ENCODE results near the gene SLC9A5.

SLC9A5 gene

GRCh38 chr16:67245674-67246080, 3.1 kb upstream of the SLC9A5 start:
- Histone ChIP-seq H3K9me3 (ENCODE audit: control insufficient read depth, insufficient read depth, low read length) (no peaks in the 10 kb centered on the region), H3K27me3 (ENCODE audit: control insufficient read depth, insufficient read depth, low read length) (peaks cover 21% of the 10 kb centered on the region), H3K36me3 (ENCODE audit: control insufficient read depth, insufficient read depth, low read length) (no peaks in the 10 kb centered on the region), H3K9ac (ENCODE audit: low read depth, low read length) (no peak overlapping the region), H3K4me1 (ENCODE audit: control insufficient read depth, insufficient read depth, low read length) (peaks cover 20% of the 10 kb centered on the region), H3K4me3 (ENCODE audit: low read depth, low read length) (peak overlapping the region; percentile 84)

- H3K4me3 ChIP-seq (ENCODE audit: low read depth, low read length), result peak overlapping the region; percentile 84
- peaks cover 19% of the 10 kb centered on the region for H3K4me1 ChIP-seq (ENCODE audit: control insufficient read depth, insufficient read depth, low read length)
- peak overlapping the region; percentile 18 for H3K9ac ChIP-seq (ENCODE audit: low read depth, low read length)
- no peaks in the 10 kb centered on the region for H3K36me3 ChIP-seq (ENCODE audit: control insufficient read depth, insufficient read depth, low read length)
- H3K9me3 ChIP-seq (ENCODE audit: control insufficient read depth, insufficient read depth, low read length), result no peaks in the 10 kb centered on the region
- peaks cover 23% of the 10 kb centered on the region for H3K27me3 ChIP-seq (ENCODE audit: control insufficient read depth, insufficient read depth, low read length)
Measured at GRCh38 chr16:67246081-67246755, 2.6 kb upstream of the SLC9A5 start.

- H3K9ac ChIP-seq (ENCODE audit: low read depth, low read length), result peak overlapping the region; percentile 76
- H3K27me3 ChIP-seq (ENCODE audit: control insufficient read depth, insufficient read depth, low read length), result peaks cover 23% of the 10 kb centered on the region
- no peaks in the 10 kb centered on the region for H3K9me3 ChIP-seq (ENCODE audit: control insufficient read depth, insufficient read depth, low read length)
- H3K4me3 ChIP-seq (ENCODE audit: low read depth, low read length), result peak overlapping the region; percentile 84
- no peaks in the 10 kb centered on the region for H3K36me3 ChIP-seq (ENCODE audit: control insufficient read depth, insufficient read depth, low read length)
- peaks cover 13% of the 10 kb centered on the region for H3K4me1 ChIP-seq (ENCODE audit: control insufficient read depth, insufficient read depth, low read length)
Measured at GRCh38 chr16:67246756-67247191, 2.0 kb upstream of the SLC9A5 start.

GRCh38 chr16:67247192-67248072, 1.3 kb upstream of the SLC9A5 start, which contains the start of gene FHOD1:
Gene FHOD1 (minus strand): TSS chr16:67247481. CDS start chr16:67247410, 71 bp downstream.
- peaks cover 13% of the 10 kb centered on the region for H3K4me1 ChIP-seq (ENCODE audit: control insufficient read depth, insufficient read depth, low read length)
- H3K27me3 ChIP-seq (ENCODE audit: control insufficient read depth, insufficient read depth, low read length), result peaks cover 23% of the 10 kb centered on the region
- H3K4me3 ChIP-seq (ENCODE audit: low read depth, low read length), result peak within 1 kb of the TSS; percentile 84
- H3K9me3 ChIP-seq (ENCODE audit: control insufficient read depth, insufficient read depth, low read length), result no peaks in the 10 kb centered on the region
- no peaks in the 10 kb centered on the region for H3K36me3 ChIP-seq (ENCODE audit: control insufficient read depth, insufficient read depth, low read length)
- H3K9ac ChIP-seq (ENCODE audit: low read depth, low read length), result peak within 1 kb of the TSS; percentile 76

- Histone ChIP-seq H3K4me1 (ENCODE audit: control insufficient read depth, insufficient read depth, low read length) (peaks cover 13% of the 10 kb centered on the region), H3K36me3 (ENCODE audit: control insufficient read depth, insufficient read depth, low read length) (no peaks in the 10 kb centered on the region), H3K9ac (ENCODE audit: low read depth, low read length) (no peak overlapping the region)
Measured at GRCh38 chr16:67248073-67248400, 742 bp upstream of the SLC9A5 start.

GRCh38 chr16:67249178-67250044, 632 bp downstream of the SLC9A5 start:
- H3K4me1 ChIP-seq (ENCODE audit: control insufficient read depth, insufficient read depth, low read length), result peaks cover 13% of the 10 kb centered on the region
- H3K27me3 ChIP-seq (ENCODE audit: control insufficient read depth, insufficient read depth, low read length), result peaks cover 23% of the 10 kb centered on the region
- H3K36me3 ChIP-seq (ENCODE audit: control insufficient read depth, insufficient read depth, low read length), result no peaks in the 10 kb centered on the region
- no peaks in the 10 kb centered on the region for H3K9me3 ChIP-seq (ENCODE audit: control insufficient read depth, insufficient read depth, low read length)
- no peak overlapping the region for H3K9ac ChIP-seq (ENCODE audit: low read depth, low read length)
- H3K4me3 ChIP-seq (ENCODE audit: low read depth, low read length), result peak overlapping the region; percentile 70

More at GRCh38 chr16:67248073-67248400, 742 bp upstream of the SLC9A5 start:
- H3K9me3 ChIP-seq (ENCODE audit: control insufficient read depth, insufficient read depth, low read length), result no peaks in the 10 kb centered on the region
- H3K27me3 ChIP-seq (ENCODE audit: control insufficient read depth, insufficient read depth, low read length), result peaks cover 23% of the 10 kb centered on the region
- H3K4me3 ChIP-seq (ENCODE audit: low read depth, low read length), result peak overlapping the region; percentile 70

- no peaks in the 10 kb centered on the region for H3K9me3 ChIP-seq (ENCODE audit: control insufficient read depth, insufficient read depth, low read length)
- no peaks in the 10 kb centered on the region for H3K36me3 ChIP-seq (ENCODE audit: control insufficient read depth, insufficient read depth, low read length)
- H3K9ac ChIP-seq (ENCODE audit: low read depth, low read length), result no peak overlapping the region
- peaks cover 9% of the 10 kb centered on the region for H3K4me1 ChIP-seq (ENCODE audit: control insufficient read depth, insufficient read depth, low read length)
- H3K27me3 ChIP-seq (ENCODE audit: control insufficient read depth, insufficient read depth, low read length), result peaks cover 23% of the 10 kb centered on the region
- peak overlapping the region; percentile 70 for H3K4me3 ChIP-seq (ENCODE audit: low read depth, low read length)
Measured at GRCh38 chr16:67250045-67250327, 1.2 kb downstream of the SLC9A5 start.

- Histone ChIP-seq H3K27me3 (ENCODE audit: control insufficient read depth, insufficient read depth, low read length) (peaks cover 23% of the 10 kb centered on the region), H3K9me3 (ENCODE audit: control insufficient read depth, insufficient read depth, low read length) (no peaks in the 10 kb centered on the region), H3K36me3 (ENCODE audit: control insufficient read depth, insufficient read depth, low read length) (peaks cover 2% of the 10 kb centered on the region), H3K9ac (ENCODE audit: low read depth, low read length) (no peak overlapping the region), H3K4me3 (ENCODE audit: low read depth, low read length) (no peak overlapping the region), H3K4me1 (ENCODE audit: control insufficient read depth, insufficient read depth, low read length) (peaks cover 3% of the 10 kb centered on the region)
Measured at GRCh38 chr16:67252609-67253497, 4.1 kb downstream of the SLC9A5 start.

- Histone ChIP-seq H3K9me3 (ENCODE audit: control insufficient read depth, insufficient read depth, low read length) (no peaks in the 10 kb centered on the region), H3K9ac (ENCODE audit: low read depth, low read length) (no peak overlapping the region), H3K4me1 (ENCODE audit: control insufficient read depth, insufficient read depth, low read length) (no peaks in the 10 kb centered on the region), H3K36me3 (ENCODE audit: control insufficient read depth, insufficient read depth, low read length) (peaks cover 2% of the 10 kb centered on the region), H3K27me3 (ENCODE audit: control insufficient read depth, insufficient read depth, low read length) (peaks cover 8% of the 10 kb centered on the region), H3K4me3 (ENCODE audit: low read depth, low read length) (no peak overlapping the region)
Measured at GRCh38 chr16:67254801-67255552, 6.2 kb downstream of the SLC9A5 start.

GRCh38 chr16:67255553-67256221, 6.9 kb downstream of the SLC9A5 start:
- Histone ChIP-seq H3K9me3 (ENCODE audit: control insufficient read depth, insufficient read depth, low read length) (no peaks in the 10 kb centered on the region), H3K27me3 (ENCODE audit: control insufficient read depth, insufficient read depth, low read length) (peaks cover 3% of the 10 kb centered on the region), H3K4me3 (ENCODE audit: low read depth, low read length) (no peak overlapping the region), H3K4me1 (ENCODE audit: control insufficient read depth, insufficient read depth, low read length) (no peaks in the 10 kb centered on the region), H3K36me3 (ENCODE audit: control insufficient read depth, insufficient read depth, low read length) (peaks cover 2% of the 10 kb centered on the region), H3K9ac (ENCODE audit: low read depth, low read length) (no peak overlapping the region)

Measured in iPS-15b (cell line).